Measurements from ENCODE around the gene TTLL8.
A peak's percentile ranks its signal among the peaks of the same experiment; 100 is the strongest.

Gene TTLL8

DNA sequence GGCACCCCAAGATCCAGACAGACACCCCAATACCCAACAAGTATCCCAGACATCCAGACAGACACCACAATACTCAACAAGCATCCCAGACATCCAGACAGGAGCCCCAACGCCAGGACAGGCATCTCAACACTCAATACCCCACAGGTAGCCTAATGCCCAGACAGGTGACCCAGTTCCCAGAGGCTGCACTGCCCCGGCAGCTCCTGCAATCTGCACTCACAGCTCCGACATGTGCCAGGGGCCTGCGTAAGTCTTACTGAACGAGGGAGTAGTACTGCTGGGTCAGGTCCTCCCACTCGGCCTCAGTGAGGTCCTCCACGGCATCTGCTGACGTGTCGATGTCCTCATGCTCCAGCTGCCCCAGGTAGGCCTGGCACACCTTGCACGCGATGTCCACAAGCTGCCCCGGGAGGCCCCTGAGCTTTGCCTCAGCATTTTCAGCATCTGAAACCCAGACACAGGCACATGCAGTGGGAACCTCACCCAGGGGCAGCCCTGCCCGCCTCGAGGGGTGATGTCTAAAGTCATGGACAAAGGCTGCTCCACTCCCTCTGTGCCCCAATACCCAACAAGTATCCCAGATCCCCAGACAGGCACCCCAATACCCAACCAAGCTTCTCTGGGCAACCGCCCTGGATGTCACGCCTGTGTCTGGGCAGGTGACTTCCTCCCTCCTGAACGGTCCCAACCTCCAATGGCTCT is 16.6 kb downstream of the TTLL8 start:
- no peak for DNase-seq (ENCODE audit: low read depth)

DNA sequence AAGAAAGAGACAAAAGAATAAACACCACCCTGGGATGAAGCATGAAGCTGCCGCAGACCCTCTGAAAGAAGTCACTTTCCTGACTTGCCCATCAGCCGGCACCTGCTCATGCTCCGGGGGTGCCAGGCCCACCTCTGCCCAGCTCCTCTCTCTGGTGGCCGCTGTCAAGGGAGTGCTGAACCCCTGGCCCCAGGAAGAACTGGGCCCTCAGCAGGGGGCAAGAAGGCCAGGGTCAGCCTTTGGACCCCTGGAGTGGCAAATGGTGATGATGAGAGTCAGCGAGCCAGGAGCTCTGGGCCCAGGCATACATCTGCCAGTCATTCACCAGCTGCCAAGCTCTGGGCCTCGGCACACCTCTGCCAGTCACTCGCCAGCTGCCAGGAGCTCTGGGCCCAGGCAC is 17.4 kb downstream of the TTLL8 start:
- DNase-seq (ENCODE audit: low read depth): no peak

GRCh38 chr22:50039669-50040443 is 18.2 kb downstream of the TTLL8 start:
- DNase-seq (ENCODE audit: low read depth): no peak

DNA sequence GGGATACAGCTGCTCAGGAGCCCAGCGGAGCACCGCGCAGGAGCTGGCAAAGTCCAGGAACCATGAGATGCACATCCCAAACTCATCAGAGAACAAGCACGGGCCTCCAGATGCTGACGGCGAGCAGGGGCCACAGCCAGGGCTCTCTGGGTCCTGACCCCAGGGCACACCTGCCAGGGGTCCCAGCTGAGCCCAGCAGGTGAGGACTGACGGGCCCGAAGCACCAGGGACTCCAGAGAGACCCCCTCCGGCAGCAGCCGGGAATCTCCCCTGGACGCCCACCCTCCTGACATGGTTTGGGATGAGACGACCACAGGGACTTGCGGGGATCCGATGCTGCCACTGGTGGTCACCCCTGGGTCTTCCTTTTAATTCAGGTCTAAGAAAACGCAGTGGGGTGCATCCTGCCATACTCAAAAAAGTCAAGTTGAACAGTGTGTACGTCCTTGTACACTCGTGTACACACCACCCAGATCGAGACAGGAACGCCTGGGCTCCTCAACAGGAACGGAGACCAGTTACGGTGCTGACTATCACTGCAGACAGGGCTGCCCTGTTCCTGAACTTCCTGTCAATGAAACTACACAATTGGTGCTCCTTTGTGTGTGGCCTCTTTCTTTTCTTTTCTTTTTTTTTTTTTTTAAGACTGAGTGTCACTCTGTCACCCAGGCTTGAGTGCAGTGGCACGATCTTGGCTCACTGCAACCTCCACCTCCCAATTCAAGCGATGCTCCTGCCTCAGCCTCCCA is 21.9 kb downstream of the TTLL8 start:
- DNase-seq (ENCODE audit: low read depth): no peak

GRCh38 chr22:50035131-50035881 is 22.8 kb downstream of the TTLL8 start:
- no peak for DNase-seq (ENCODE audit: low read depth)

DNA sequence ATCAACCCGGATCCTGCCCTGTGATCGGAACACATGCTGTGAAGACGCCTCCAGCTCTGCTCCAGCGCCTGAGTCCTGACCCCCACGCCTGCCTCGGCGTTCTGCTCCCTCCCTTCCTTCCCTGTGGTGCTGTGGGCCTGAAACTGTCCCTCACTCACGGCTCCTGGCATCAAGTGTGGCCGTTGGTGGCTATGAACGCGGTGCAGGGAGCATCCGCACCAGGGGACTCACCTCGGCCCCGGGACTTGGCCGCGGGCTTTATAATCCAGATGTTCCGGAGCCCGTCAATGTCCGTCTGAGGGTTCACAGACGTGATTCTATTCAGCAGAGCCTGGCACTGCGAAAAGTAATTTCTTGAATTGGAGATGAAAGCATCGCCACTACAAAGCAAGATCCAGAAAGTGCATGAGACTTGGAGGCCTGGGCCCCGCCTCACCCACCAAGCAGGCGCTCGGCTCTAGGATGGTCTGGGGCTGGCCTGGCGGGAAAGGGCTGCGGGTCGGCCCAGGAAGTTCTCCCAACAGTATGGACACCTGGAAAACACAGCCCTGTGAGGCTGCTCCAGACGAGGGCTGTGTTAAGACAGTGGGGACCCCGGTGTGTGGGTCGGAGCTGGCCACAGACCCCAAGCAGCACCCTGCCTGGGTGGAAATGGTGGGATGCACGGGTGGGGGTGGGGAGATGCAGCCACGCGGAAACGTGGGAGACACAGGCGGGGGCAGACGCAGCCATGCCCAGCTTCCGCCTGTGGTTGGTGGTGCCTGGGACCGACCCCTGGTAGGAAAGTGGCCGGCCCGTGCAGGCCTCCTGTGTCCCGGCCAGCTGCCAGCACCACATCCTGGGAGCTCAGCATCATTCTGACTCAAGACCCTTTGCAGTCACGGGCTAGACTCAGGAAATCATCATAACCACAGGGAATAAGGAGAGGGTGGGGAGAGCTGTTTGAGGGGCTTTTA is 23.7 kb downstream of the TTLL8 start:
- no peak for DNase-seq (ENCODE audit: low read depth)

DNA sequence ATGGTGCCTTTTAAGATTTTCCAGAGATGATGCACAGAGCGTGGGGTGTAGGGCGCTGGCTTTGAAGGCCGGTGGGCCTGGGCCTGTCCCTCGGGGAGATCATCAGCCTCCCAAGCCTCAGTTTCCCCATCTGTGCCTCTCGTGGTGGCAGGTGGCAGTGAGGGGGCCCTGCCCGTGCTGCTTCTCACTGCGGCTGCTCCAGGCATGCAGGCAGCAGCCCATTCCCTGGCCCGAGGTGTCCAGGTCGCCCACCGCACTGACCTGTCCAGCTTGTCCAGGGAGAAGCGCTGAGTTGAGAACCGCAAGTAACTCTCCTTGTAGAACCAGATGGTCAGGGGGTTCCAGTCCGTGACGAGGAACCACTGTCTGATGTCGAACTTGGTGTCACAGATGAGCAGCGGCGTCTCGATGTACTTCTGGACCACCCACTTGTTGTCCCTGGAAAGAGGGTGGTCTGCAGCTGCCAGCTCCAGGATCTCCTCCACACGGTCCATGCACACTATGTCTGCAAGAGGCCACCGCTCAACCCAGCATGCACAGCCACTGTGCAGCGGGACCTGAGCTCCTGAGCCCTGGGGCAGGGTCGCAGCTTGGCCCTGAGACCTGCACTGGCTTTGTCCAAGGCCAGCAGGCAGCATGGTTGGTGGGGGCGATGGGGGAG is 25.0 kb downstream of the TTLL8 start:
- no peak for DNase-seq (ENCODE audit: low read depth)

DNA sequence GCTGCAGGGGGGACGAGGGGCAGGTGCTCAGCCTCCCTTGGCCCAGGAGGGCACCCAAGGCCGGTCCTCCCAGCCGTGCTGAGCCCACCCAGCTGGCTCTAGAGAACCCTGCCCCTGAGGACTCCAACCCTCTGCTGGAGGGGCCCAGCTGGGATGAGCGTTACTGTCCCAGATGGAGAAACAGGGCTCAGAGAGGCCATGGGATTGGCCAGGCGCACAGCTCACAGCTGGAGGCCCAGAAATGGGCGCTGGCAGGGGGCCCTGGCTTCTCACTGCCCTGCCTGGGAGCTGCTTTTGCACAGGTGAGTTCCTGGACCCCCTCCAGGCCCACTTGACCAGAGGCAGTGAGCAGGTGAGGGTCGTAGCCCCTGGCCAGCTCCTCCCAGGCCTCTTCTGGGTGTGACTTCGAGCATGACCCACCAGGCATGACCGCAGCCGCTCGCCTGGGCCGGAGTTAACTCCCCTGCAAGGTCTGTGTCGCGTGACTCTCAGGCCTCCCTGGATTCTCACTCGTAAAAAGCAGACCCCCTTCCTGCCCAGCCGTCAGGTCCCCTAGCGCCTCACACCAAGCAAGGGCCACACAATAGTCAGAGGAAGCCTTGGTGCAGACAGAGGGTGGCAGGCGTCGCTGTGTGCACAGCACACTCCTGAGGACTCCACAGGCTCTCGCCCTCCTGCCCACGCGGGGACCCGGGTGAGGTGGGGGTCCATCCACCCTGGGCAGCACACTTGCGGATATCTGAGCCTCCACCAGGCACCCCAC is 25.8 kb downstream of the TTLL8 start:
- DNase-seq (ENCODE audit: low read depth): no peak

- no peak for DNase-seq (ENCODE audit: low read depth)
Measured at GRCh38 chr22:50031189-50032091, 26.7 kb downstream of the TTLL8 start.

DNA sequence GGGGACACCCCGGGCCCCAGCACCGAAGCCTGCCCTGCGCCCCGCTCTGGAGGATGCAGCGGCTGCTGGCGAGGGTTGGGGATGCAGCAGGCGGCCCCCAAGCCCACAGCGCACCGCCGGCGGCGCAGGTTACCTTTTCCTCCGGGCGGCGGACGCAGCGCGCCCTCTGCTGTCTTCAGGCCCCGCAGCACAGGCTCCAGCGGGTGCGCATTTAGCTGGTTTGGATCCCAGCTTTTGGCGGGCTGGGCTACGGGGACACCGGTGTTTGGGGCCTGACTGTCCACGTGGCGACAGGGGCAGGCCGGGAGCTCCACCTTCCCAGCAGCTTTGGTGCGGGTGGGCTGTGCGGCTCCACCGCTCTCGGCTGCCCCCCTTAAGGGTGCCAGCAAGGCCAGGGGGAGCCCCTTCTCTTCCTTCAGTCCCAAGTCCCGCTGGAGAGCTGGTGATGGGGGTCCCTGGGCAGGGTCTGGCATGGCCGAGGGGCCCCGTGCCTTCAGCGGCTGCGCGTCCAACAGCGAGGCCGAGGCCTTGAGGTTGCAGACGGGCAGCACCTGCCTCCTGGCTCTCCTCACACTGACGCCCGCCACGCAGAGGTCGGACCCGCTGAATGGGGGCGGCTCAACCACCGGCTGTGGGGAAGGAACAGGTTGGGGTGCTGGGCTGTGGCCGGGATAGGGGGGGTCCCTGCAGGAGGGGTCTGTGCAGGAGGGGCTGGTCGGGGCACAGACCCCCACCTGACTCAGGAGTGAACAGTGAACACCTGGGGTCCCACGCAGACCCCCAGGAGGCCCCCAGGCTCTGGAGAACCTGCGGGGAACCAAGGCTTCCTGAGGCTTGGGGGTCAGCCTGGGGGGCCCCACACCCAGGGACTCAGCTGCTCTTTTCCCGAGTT is 27.6 kb downstream of the TTLL8 start:
- DNase-seq (ENCODE audit: low read depth): peak; percentile 59

GRCh38 chr22:50027639-50028537 is 30.2 kb downstream of the TTLL8 start:
- peak; percentile 58 for DNase-seq (ENCODE audit: low read depth)

DNA sequence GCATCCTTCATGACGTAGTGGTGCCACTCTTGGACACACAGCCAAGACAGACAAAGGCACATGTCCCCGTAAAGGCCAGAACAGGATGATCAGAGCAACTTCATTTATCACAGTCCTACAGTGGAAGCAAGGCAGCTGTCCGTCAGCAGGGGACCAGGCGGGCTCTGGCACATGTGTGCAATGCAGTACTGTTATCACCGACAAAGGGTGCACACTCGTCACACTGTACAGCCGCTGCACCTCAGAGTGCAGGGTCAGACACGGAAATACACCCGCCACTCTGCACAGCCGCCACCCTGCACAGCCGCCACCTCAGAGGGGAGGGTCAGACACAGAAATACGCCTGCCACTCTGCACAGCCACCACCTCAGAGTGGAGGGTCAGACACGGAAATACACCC is 32.1 kb downstream of the TTLL8 start:
- DNase-seq (ENCODE audit: low read depth): no peak

GRCh38 chr22:50022171-50022819 is 35.8 kb downstream of the TTLL8 start:
- no peak for DNase-seq (ENCODE audit: low read depth)

GRCh38 chr22:50020606-50021005 is 37.5 kb downstream of the TTLL8 start:
- no peak for DNase-seq (ENCODE audit: low read depth)

GRCh38 chr22:50019316-50019715 is 38.8 kb downstream of the TTLL8 start:
- no peak for DNase-seq (ENCODE audit: low read depth)
